OCI-LY1 (cell line): ENCODE measurements around the gene ELMO1.

Source experiments
- H2AFZ ChIP-seq: fragments of 200-600 bp; sonication (generic), shearing (Covaris generic); 2 replicates; pipeline ENCODE4 v1.6.0; 2014; ENCODE audit warnings: antibody characterized with exemption, mild to moderate bottlenecking, low read length
- H3F3A ChIP-seq: fragments of 200-600 bp; sonication (generic), shearing (Covaris generic); 2 replicates; pipeline ENCODE4 v1.6.0; 2014; ENCODE audit warnings: mild to moderate bottlenecking, antibody characterized with exemption, low read length, moderate library complexity; ENCODE audit not compliant: insufficient read depth
- H3K27ac ChIP-seq: fragments of 200-600 bp; sonication (generic); 2 replicates; pipeline ENCODE4 v1.5.1; 2014; ENCODE audit warnings: low read length, mixed run types, mild to moderate bottlenecking, low read depth; ENCODE audit not compliant: poor library complexity, severe bottlenecking
- H3K27me3 ChIP-seq: fragments of 200-600 bp; sonication (generic); 2 replicates; pipeline ENCODE4 v1.6.0; 2014; ENCODE audit warnings: antibody characterized with exemption, mild to moderate bottlenecking, low read length, moderate library complexity; ENCODE audit not compliant: insufficient read depth
- H3K36me3 ChIP-seq: fragments of 200-600 bp; sonication (generic); 2 replicates; pipeline ENCODE4 v1.6.1; 2014; ENCODE audit warnings: mild to moderate bottlenecking, antibody characterized with exemption, low read length, moderate library complexity, mixed read lengths; ENCODE audit not compliant: insufficient read depth
- H3K4me1 ChIP-seq: fragments of 200-600 bp; sonication (generic); 2 replicates; pipeline ENCODE4 v1.5.1; 2014; ENCODE audit warnings: mild to moderate bottlenecking, low read length, moderate library complexity; ENCODE audit not compliant: insufficient read depth, severe bottlenecking
- H3K4me2 ChIP-seq: fragments of 200-600 bp; sonication (generic), shearing (Covaris generic); 2 replicates; pipeline ENCODE4 v1.6.1; 2014; ENCODE audit warnings: low read length
- H3K4me3 ChIP-seq: fragments of 200-600 bp; sonication (generic); 2 replicates; pipeline ENCODE4 v1.5.1; 2014; ENCODE audit warnings: low read length, low read depth, mild to moderate bottlenecking, mixed read lengths; ENCODE audit not compliant: poor library complexity, severe bottlenecking
- H3K79me2 ChIP-seq: fragments of 200-600 bp; shearing (Covaris generic); 2 replicates; pipeline ENCODE4 v1.6.1; 2016; ENCODE audit warnings: mixed run types, low read length, mixed read lengths; ENCODE audit not compliant: insufficient read depth
- H3K9ac ChIP-seq: fragments of 200-600 bp; sonication (generic), shearing (Covaris generic); 2 replicates; pipeline ENCODE4 v1.6.1; 2014; ENCODE audit warnings: mild to moderate bottlenecking, low read length, mixed read lengths
- H3K9me2 ChIP-seq: fragments of 200-600 bp; sonication (generic), shearing (Covaris generic); 2 replicates; pipeline ENCODE4 v1.6.1; 2014; ENCODE audit warnings: low read depth, mild to moderate bottlenecking, low read length, mixed read lengths
- H3K9me3 ChIP-seq: fragments of 200-600 bp; shearing (Covaris generic); 2 replicates; pipeline ENCODE4 v1.6.1; 2014; ENCODE audit warnings: low read length, mixed read lengths
- H4K20me1 ChIP-seq: fragments of 200-600 bp; sonication (generic), shearing (Covaris generic); 2 replicates; pipeline ENCODE4 v1.6.0; 2016; ENCODE audit warnings: mild to moderate bottlenecking, low read length; ENCODE audit not compliant: insufficient read depth
- CTCF ChIP-seq: fragments of 200-600 bp; sonication (generic), shearing (Covaris generic); IDR thresholded peaks from 2 replicates; pipeline ENCODE4 v1.5.1; 2017; ENCODE audit warnings: mild to moderate bottlenecking, antibody characterized with exemption, low read length, moderate library complexity, mixed read lengths
- EZH2 ChIP-seq: fragments of 200-600 bp; sonication (generic), shearing (Covaris generic); IDR thresholded peaks from 2 replicates; pipeline ENCODE4 v1.8.0; 2017; ENCODE audit warnings: borderline replicate concordance, mixed run types, mild to moderate bottlenecking, antibody characterized with exemption, low read length, moderate library complexity, mixed read lengths

The ELMO1 gene

GRCh38 chr7:37052705-37053104 lies 396.0 kb downstream of the ELMO1 start:
- TF ChIP-seq CTCF (no peak), EZH2 (no peak)
- no peaks in the 10 kb centered on the region for H3K79me2 ChIP-seq
- H2AFZ ChIP-seq, result no peak overlapping the region
- peaks cover 25% of the 10 kb centered on the region; the same call in 1 of the 2 replicates for H3K36me3 ChIP-seq
- H3K9ac ChIP-seq, result no peak overlapping the region
- no peaks in the 10 kb centered on the region for H3K9me2 ChIP-seq
- no peak overlapping the region for H3K4me2 ChIP-seq
- H3K27ac ChIP-seq, result no peak overlapping the region
- H3K4me3 ChIP-seq, result no peak overlapping the region
- H3K9me3 ChIP-seq, result no peaks in the 10 kb centered on the region
- no peaks in the 10 kb centered on the region for H4K20me1 ChIP-seq
- no peaks in the 10 kb centered on the region for H3K4me1 ChIP-seq
- H3K27me3 ChIP-seq, result no peaks in the 10 kb centered on the region
- no peaks in the 10 kb centered on the region for H3F3A ChIP-seq

DNA sequence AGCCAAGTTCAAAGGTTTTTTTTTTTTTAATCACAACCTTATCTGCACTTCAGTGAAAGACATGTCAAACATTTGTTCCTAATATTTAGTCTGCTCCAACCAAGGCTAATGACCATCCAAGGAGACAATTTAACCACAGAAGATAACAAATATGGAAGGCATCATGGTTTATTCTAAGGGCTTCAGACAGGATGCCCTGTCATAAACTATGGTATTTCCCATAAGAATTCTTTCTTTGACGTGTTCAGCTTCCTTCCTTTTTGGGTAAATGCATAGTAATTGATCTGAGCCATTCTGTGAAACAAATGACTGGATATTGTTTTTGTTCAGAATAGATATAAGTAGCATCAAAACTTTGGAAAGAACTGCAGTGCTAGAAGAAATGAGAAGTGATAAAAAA lies 397.9 kb downstream of the ELMO1 start:
- no peak overlapping the region for H3K4me3 ChIP-seq
- H3K27ac ChIP-seq, result no peak overlapping the region
- H2AFZ ChIP-seq, result no peak overlapping the region
- no peak overlapping the region for H3K4me2 ChIP-seq
- H3K9me2 ChIP-seq, result no peaks in the 10 kb centered on the region
- H4K20me1 ChIP-seq, result no peaks in the 10 kb centered on the region
- no peaks in the 10 kb centered on the region for H3K9me3 ChIP-seq
- no peaks in the 10 kb centered on the region for H3F3A ChIP-seq
- H3K4me1 ChIP-seq, result no peaks in the 10 kb centered on the region
- H3K79me2 ChIP-seq, result no peaks in the 10 kb centered on the region
- H3K36me3 ChIP-seq, result peaks cover 8% of the 10 kb centered on the region; the same call in 1 of the 2 replicates
- no peaks in the 10 kb centered on the region for H3K27me3 ChIP-seq
- no peak overlapping the region for H3K9ac ChIP-seq
- TF ChIP-seq EZH2, result no peak
- no peak for TF ChIP-seq CTCF

DNA sequence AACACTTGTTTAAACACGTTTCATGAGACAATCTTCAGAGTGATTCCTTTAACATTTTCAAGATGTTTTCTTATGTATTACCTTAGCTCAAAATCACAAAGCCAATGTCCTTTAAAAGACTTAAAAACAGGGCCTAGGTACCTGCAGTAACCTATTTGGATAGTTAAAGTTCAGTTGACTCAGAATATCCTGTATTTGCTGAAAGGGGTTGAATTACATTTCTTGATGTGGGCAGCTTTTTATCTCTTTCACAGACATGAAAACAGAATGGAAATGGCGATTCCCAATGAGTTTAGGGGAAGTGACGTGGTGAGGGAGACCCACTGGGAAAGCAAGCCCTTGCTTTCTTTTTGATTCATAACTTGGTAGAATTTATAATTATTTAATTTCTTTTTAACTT lies 400.0 kb downstream of the ELMO1 start:
- H3K79me2 ChIP-seq, result no peaks in the 10 kb centered on the region
- no peaks in the 10 kb centered on the region for H3F3A ChIP-seq
- no peaks in the 10 kb centered on the region for H3K4me1 ChIP-seq
- H3K4me3 ChIP-seq, result no peak overlapping the region
- no peak overlapping the region for H3K27ac ChIP-seq
- no peaks in the 10 kb centered on the region for H3K27me3 ChIP-seq
- H3K36me3 ChIP-seq, result peaks cover 3% of the 10 kb centered on the region; the same call in 1 of the 2 replicates
- no peak overlapping the region for H3K9ac ChIP-seq
- H3K9me2 ChIP-seq, result no peaks in the 10 kb centered on the region
- no peak overlapping the region for H2AFZ ChIP-seq
- no peaks in the 10 kb centered on the region for H4K20me1 ChIP-seq
- H3K9me3 ChIP-seq, result no peaks in the 10 kb centered on the region
- TF ChIP-seq CTCF, result no peak
- no peak for TF ChIP-seq EZH2
- H3K4me2 ChIP-seq, result no peak overlapping the region
